NCI-H2171 (cell line): ENCODE data around the gene MYO1B.

Experiments
- DNase-seq: peaks from one replicate; lab custom pipeline; 2025; lab: John Stamatoyannopoulos, UW

The MYO1B gene

GRCh38 chr2:191245046-191245868, at the start of gene MYO1B:
MYO1B (plus strand) TSS chr2:191245404; CDS start chr2:191276896, 31,492 bp downstream.
- DNase-seq = peak; percentile 65

DNA sequence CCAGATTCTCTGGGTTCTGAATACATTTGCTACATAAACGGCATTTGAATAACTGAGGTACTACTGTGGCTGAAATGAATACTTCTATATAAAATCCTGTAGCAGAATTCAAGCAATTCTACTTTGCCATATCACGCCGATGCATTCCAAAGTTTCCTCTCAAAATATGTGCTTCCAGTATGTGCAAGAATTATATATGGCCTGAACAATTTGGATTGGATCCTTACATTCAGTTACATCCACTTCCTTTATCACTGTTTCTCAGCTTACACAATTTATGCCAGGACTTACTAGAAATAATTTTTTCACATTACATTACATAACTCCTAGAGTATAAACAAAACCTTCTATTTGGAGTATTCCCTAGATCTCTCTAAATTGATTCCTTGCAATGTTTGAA, 48.1 kb upstream of the MYO1B start:
- no peak for DNase-seq

- DNase-seq = no peak
Observed at GRCh38 chr2:191198271-191198670, 46.9 kb upstream of the MYO1B start.

DNA sequence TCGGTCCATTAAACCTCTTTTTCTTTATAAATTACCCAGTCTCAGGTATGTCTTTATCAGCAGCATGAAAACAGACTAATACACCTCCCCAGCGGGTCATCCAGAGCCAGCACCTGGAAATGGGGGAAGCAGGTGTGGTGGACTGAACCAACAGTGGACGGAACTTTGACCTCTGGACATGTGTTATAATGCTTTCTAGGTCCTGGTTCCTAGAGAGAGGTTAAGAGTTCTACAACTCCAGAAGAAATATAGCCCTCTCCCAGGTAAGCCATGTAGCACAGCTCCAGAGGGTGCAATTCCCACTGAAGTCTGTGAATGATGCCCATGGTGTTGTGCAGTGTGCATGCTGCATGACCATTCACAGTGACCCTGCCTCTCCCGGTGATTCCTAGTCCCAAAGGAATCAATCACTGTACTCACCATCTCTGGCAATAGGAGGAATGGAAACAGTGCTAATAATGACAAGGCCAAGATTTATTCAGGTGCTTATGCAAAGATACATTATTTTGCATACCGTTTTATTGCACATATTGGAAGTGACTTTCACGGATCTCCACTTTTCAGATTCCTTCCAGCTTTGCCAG, 45.2 kb upstream of the MYO1B start:
- DNase-seq = no peak

DNA sequence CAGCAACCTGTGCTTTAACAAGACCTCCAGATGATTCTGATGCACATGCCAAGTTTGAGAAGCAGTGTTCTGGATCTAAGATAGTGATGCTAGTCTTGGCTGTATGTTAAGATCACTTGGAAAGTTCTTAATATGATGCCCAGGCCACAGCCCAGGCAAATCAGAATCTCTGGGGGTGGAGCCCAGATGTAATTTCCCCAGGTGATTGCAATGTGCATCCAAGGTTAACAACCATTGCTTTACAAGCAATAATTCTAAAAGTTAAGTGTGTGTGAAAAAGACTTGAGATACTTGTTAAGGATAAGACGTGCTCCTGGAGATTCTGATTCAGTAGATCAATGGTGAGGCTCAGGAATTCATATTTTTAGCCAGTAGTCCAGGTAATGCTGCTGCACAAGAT, 44.3 kb upstream of the MYO1B start:
- no peak for DNase-seq

- no peak for DNase-seq
Observed at GRCh38 chr2:191202209-191202721, 42.9 kb upstream of the MYO1B start.

DNA sequence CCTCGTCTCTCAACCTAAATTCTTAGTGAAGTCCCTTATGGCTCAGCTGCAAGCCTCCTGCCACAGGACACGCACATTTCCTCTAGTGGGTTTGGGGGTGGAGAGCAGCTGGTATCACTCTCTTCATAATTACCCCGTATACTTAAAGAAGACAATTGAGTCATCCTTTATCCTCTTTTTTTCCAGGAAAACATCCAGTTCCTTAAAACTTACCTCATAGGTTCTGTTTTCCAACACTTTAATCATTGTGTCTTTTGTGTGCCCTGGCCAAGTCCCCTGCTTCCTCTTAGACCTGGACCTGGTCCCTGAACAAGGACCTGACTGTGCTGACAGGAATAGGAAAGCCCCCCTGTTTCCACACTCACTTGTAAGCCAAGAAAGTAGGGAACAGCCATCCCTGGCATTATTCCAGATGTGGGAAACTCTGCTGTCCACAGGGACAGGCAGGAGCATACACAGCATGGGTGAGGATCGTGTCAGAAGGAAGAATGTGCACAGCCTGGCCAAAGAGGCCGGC, 42.3 kb upstream of the MYO1B start:
- no peak for DNase-seq

DNA sequence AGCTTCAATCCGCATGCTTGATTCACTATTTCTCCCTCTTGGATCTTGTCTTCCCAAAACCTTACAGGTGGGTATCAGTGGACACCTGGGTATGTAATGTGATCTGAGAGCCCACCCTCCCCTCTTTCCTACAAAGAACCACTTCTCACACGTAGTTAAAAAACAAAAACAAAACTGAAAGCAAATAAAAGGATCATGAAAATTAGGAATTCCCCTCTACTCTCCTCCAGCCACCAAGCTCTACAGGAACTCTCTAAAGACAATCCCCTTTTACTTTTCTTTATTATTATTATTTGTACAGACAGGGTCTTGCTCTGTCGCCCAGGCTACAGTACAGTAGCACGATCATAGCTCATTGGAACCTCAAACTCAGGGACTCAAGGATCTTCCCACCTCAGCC, 40.8 kb upstream of the MYO1B start:
- no peak for DNase-seq

DNA sequence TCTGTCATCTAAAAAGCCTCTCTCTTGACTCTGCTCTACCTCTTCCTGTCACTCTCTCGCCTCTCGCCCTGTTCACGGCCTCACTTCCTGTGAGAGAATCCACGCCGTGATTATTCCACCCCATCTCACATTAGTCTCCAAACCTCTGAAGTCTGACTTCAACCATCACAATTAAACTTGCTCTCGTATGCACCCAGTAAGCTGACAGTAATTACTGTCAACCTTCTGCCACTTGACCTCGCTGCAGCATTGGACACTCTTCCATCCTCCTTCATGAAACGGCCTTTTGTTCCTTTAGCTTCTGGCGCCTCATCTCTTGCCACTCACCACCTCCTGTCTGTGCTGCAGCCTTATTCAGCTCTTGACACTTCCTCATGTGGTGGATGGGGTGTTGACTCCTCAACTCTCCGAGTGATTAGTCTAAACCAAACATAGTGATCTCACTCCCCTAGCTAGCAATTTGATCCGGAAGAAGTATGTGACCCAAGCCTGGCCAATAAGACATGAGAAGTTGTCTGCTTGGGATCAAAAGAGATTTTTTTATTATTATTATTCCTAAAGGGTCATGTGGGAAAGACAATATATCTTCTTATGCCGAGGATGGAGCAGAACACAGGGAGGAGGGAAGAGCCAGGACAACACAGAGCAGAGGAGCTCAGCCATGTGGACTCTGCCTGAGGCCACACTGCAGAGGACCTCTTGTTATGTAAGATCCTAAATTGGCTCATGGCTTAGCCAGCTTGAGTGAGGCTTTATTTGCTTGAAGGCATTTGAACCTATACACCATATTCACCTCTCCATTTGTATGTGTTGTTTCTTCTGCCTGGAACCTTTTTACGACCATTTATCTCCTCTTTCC, 38.4 kb upstream of the MYO1B start:
- no peak for DNase-seq

- DNase-seq = no peak
Observed at GRCh38 chr2:191209340-191209739, 35.9 kb upstream of the MYO1B start.

GRCh38 chr2:191212119-191212518, 33.1 kb upstream of the MYO1B start:
- no peak for DNase-seq

GRCh38 chr2:191213333-191213732, 31.9 kb upstream of the MYO1B start:
- no peak for DNase-seq

- no peak for DNase-seq
Observed at GRCh38 chr2:191215230-191215629, 30.0 kb upstream of the MYO1B start.

DNA sequence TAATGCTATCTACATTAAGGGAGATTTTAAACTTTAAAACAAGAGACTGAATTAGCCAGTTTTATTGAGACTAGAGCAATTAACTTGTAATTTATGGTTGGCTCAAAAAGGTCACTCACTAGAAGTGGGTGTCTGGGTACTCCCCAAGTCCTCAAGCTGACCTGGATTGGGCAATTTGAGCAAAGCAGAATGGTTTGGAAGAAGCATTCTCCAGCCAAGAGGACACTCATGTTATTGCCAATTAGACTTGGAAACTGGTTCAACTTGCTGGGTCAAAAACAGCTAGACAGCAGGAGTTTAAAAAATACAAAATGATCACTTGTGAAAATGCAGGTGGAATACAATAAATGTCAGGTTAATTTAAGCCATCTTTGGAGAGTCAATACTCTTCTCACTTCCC, 29.5 kb upstream of the MYO1B start:
- no peak for DNase-seq

DNA sequence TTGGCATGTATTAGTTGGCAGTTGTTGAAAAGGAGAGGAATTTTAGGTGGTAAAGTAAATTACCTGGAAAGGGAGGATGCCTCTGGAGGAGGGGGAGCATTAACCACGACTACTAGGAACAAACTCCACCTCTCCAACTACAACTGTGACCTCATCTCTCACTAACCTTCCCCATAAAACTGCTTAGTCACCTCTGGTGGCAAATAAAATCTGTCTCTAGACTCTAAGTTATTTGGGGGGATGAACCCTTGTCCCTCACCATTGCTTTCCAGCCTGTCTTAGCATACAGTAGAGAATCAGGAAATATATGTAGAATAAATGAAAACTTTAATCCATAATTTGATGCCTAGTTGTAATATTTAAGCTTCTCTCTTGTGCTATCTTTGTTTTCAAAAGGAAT, 27.6 kb upstream of the MYO1B start:
- no peak for DNase-seq

DNA sequence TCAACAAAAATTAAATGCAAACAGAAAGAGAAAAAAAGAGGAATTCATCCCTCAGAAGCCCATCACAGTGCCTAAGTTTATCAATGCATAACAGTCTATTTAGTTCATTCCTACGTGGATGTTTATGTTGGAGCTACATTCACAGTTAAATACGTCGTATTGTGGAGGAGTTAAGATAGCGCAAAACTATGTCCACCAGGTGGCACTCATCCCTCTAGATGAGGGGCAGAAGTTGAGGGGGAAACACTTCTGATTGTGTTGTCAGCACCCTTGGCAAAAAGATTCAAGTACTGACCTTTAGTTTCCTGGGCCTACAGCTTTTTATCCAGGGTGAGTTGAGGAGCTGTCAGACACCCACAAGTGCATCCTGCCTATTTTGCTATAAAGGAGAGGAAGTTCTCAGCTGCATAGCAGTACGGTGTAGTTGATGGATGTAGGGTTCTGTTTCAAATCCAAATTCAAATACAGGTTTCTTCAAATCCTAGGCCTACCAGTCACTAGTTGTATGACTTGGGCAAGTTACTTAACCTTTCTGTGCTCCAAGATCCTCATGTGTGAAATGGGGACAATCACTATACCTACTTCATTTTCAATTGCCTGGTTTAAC, 26.8 kb upstream of the MYO1B start:
- peak; percentile 31 for DNase-seq

DNA sequence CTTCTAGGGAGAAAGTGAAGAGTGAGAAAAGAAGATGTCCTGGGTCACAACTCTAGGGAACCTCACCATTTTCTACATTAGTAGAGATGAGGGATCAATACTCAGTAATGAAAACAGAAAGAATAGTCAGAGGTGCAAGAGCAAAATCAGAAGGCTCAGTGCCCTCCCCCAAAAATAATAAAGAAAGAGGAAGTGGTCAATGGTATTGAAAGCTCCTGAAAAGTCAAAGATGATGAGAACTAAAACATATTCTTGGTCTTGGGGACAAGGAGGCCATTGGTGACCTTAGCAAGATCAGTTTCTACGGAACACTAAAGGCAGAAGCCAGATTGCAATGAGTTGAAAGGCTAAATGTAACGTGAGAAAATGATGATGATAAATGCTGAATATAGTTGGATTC, 24.5 kb upstream of the MYO1B start:
- no peak for DNase-seq

- no peak for DNase-seq
Observed at GRCh38 chr2:191221666-191222065, 23.5 kb upstream of the MYO1B start.

DNA sequence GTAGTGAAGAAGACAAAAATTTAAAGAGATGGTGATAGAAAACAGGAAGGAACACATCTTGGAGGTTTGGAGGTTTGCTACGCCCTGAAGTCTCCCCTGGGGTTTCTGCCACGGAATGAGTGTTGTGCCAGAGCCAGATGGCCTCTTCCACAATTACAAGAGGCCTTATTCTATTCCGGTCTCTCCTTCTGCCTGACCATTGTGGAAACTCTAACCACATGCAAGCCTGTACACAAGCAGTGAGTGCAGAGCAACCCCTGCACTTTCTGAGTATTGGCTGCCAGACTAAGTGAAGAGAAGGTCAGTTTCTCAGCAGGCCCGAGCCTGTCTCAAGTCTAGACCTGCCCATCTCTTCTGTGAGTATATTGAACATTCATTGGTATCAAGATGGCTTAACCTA, 22.7 kb upstream of the MYO1B start:
- DNase-seq = peak; percentile 69

DNA sequence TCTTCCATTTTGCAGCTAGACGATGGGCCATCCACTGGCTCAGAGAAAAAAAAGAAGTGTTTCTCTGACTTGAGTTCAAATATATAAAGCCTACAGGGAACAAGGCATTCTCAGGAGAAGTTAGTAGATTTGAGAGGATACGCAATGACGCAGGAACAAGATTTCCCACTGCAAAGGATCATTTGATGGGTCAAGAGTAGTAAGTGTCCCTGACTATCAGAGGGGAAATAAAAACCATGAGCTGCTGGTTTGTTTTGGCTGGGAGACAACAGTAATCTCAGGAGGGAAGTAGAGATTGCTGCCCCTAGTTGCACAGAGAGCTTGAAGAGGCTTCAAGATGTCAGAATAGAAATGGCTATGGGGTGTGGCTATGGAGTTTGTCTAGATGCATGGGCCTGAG, 22.3 kb upstream of the MYO1B start:
- DNase-seq = no peak

GRCh38 chr2:191225126-191225525, 20.1 kb upstream of the MYO1B start:
- no peak for DNase-seq

- DNase-seq = no peak
Observed at GRCh38 chr2:191225690-191226089, 19.5 kb upstream of the MYO1B start.
